ENCODE data around the gene SLC9A9. TPM values are rescaled to one million over a fixed set of nuclear protein-coding genes. Genes with fewer than 3 reads are reported as not detected.
A peak's percentile ranks its signal among the peaks of the same experiment; 100 is the strongest.

The SLC9A9 gene
- total and polyA plus RNA-seq, 10 donors = 10.8 to 58.2 (median 44.7) TPM

DNA sequence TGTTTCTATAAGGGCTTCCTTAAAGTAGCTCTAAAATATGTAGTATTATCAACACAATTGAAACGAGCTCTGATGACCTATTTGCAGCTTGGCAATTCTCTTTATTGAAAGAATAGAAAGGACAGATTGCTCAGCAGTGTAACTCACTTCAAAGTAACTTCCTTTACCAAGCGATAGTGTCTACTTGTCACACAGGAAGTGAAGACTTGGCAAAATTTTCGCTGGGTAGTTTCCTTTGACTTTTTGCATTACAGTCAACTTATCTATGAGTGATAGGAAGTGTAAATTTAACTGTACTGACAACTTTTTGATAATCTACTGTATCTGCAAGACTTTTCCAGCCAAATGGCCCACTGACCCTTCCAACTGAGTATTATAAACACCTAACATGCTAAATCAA lies 22.8 kb downstream of the SLC9A9 start:
- TF ChIP-seq POLR2AphosphoS5 (IDR thresholded peaks at IDR 0.05) = no peak
- no peak for TF ChIP-seq POLR2A (IDR thresholded peaks at IDR 0.05)
- TF ChIP-seq, protein P1, sequence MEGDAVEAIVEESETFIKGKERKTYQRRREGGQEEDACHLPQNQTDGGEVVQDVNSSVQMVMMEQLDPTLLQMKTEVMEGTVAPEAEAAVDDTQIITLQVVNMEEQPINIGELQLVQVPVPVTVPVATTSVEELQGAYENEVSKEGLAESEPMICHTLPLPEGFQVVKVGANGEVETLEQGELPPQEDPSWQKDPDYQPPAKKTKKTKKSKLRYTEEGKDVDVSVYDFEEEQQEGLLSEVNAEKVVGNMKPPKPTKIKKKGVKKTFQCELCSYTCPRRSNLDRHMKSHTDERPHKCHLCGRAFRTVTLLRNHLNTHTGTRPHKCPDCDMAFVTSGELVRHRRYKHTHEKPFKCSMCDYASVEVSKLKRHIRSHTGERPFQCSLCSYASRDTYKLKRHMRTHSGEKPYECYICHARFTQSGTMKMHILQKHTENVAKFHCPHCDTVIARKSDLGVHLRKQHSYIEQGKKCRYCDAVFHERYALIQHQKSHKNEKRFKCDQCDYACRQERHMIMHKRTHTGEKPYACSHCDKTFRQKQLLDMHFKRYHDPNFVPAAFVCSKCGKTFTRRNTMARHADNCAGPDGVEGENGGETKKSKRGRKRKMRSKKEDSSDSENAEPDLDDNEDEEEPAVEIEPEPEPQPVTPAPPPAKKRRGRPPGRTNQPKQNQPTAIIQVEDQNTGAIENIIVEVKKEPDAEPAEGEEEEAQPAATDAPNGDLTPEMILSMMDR (IDR thresholded peaks at IDR 0.05 in 8 of 11, conservative IDR thresholded peaks at IDR 0.05 in 3 of 11) = no peak
- WGBS, 5 donors = 10 to 27% (median 14%) methylated on average over 3 of the region's 3 CpGs
- H3K9me3 ChIP-seq = no peaks in the 10 kb centered on the region
- H3K36me3 ChIP-seq = no peaks in the 10 kb centered on the region
- H3K4me1 ChIP-seq = peaks cover 20 to 79% (median 55%) of the 10 kb centered on the region in 6 donors
- H3K4me3 ChIP-seq = peak overlapping the region in 1 of 8 donors; percentile 6
- intact Hi-C loops (cut with DNase I; ENCODE audit: low total_unique reads) = no loop called here
- no peaks in the 10 kb centered on the region for H3K27me3 ChIP-seq (replicated peaks in 1 of 7)
- H3K27ac ChIP-seq = peak overlapping the region in 7 of 8 donors; percentile 52 to 82 (median 72)
- no peak for DNase-seq

DNA sequence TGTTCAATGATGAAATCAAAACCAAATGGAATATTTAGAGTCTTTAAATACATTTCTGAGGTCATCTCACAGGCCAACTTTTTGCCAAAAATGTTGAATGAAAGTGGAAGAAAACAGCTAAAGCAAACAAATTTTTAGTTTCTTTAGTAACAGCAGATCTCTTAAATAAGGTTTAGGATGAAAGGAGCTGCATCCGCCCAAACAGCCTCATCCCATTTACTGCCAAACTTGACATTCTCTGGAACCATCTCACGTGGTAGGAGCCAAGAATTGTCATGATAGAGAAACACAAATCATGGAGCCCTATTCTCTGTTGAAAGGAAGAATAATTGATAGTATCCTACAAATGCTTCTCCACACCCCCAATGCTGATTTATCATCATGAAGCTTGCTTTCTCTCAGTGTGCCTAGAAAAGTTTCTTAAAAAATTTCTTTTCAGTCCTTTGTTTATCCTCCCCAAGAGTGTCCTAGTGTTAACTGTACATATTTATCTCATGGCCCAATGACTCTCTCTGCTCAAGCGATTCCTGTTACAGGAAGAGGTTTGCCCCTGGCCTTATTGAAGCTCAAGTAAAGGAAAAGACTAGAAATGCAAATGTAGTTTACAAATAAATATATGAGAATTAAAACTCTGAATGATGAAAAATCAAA lies 23.4 kb downstream of the SLC9A9 start:
- H3K27ac ChIP-seq = peak overlapping the region in 7 of 8 donors; percentile 52 to 82 (median 72)
- intact Hi-C loops (cut with DNase I; ENCODE audit: low total_unique reads) = no loop called here
- H3K9me3 ChIP-seq = no peaks in the 10 kb centered on the region
- 48 to 71% (median 65%) methylated on average over 3 of the region's 3 CpGs for WGBS, 5 donors
- H3K4me3 ChIP-seq = no peak overlapping the region
- no peak for DNase-seq
- no peaks in the 10 kb centered on the region for H3K36me3 ChIP-seq
- H3K4me1 ChIP-seq = peaks cover 20 to 79% (median 56%) of the 10 kb centered on the region in 6 donors
- TF ChIP-seq, protein P1 (IDR thresholded peaks at IDR 0.05 in 8 of 11, conservative IDR thresholded peaks at IDR 0.05 in 3 of 11) = no peak
- no peak for TF ChIP-seq POLR2AphosphoS5 (IDR thresholded peaks at IDR 0.05)
- TF ChIP-seq POLR2A (IDR thresholded peaks at IDR 0.05) = no peak
- H3K27me3 ChIP-seq (replicated peaks in 1 of 7) = no peaks in the 10 kb centered on the region

DNA sequence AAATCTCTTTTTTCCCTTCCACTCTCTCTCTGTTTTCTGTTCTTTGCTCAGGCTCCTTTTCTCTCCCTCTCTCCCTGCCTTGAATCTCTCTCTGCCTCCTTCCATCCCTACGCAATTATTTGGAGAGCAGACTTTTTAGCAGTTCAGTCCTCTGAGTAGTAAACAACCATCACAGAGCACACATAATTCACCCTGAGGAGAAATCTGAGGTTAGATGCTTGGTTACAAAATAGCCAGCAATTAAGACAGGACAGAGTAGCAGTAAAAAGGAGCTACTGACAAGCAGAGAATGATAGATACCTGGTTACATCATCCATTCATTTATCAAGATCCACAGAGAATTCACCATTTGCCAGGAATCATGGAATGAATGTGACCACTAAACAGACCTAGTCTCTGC lies 25.5 kb downstream of the SLC9A9 start:
- TF ChIP-seq, protein P1 (IDR thresholded peaks at IDR 0.05 in 8 of 11, conservative IDR thresholded peaks at IDR 0.05 in 3 of 11) = no peak
- no peak for TF ChIP-seq POLR2A (IDR thresholded peaks at IDR 0.05)
- TF ChIP-seq POLR2AphosphoS5 (IDR thresholded peaks at IDR 0.05) = no peak
- H3K27me3 ChIP-seq (replicated peaks in 1 of 7) = no peaks in the 10 kb centered on the region
- peak overlapping the region in 4 of 8 donors; percentile 53 to 66 (median 60) for H3K27ac ChIP-seq
- H3K4me1 ChIP-seq = peaks cover 20 to 76% (median 56%) of the 10 kb centered on the region in 6 donors
- H3K36me3 ChIP-seq = no peaks in the 10 kb centered on the region
- H3K9me3 ChIP-seq = no peaks in the 10 kb centered on the region
- intact Hi-C loops (cut with DNase I; ENCODE audit: low total_unique reads) = no loop called here
- no peak overlapping the region for H3K4me3 ChIP-seq
- 81 to 89% (median 85%) methylated on average over 1 of the region's 1 CpG for WGBS, 5 donors
- no peak for DNase-seq

DNA sequence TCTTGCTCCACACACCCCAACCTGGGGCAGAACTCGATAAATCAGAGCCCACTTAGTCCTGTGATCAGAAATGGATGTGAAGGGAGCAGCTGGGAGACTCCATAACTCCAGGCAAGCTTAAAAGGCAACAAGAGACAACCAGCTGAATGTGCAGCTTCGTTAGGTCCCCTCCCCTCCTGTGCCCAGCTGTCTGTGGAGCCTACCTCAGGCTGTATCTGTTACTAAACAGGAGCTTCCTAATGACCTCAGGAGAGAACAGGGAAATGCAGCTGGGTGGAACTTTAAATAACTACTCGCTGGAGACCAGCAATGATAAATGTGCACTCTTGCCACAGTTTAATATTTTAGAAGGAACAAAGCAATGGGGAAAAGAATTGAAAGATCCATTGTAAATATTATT lies 25.9 kb downstream of the SLC9A9 start:
- no peaks in the 10 kb centered on the region for H3K27me3 ChIP-seq (replicated peaks in 1 of 7)
- TF ChIP-seq POLR2A (IDR thresholded peaks at IDR 0.05) (no peak), POLR2AphosphoS5 (IDR thresholded peaks at IDR 0.05) (peak in 1 of 3 donors; percentile 19)
- TF ChIP-seq, protein P1 (IDR thresholded peaks at IDR 0.05 in 8 of 11, conservative IDR thresholded peaks at IDR 0.05 in 3 of 11) = no peak
- WGBS, 5 donors = 47 to 62% (median 53%) methylated on average over 3 of the region's 3 CpGs
- H3K27ac ChIP-seq = peak overlapping the region in 6 of 8 donors; percentile 12 to 66 (median 55)
- no peaks in the 10 kb centered on the region for H3K9me3 ChIP-seq
- no peak for DNase-seq
- peaks cover 20 to 75% (median 56%) of the 10 kb centered on the region in 6 donors for H3K4me1 ChIP-seq
- no peaks in the 10 kb centered on the region for H3K36me3 ChIP-seq
- intact Hi-C loops (cut with DNase I; ENCODE audit: low total_unique reads) = no loop called here
- no peak overlapping the region for H3K4me3 ChIP-seq
